Purkinje cell (primary cell): ENCODE results near the gene SLC38A5. TPM values are rescaled to one million over a fixed set of nuclear protein-coding genes. Genes with fewer than 3 reads are reported as not detected.

Experiments used
- polyA plus RNA-seq: library from polyadenylated mRNA; unstranded; fragments of >200 nt; fragmentation: Nextera tagmentation; gene quantifications from 2 replicates; pipeline ENCODE4 v1.2.1, GENCODE V29; 2014

The SLC38A5 gene
- not detected in 2 replicates for polyA plus RNA-seq

GRCh38 chrX:48470110-48470832 lies at the start of gene SLC38A5:
Gene SLC38A5, minus strand, starts transcription at chrX:48470260. Its CDS starts 2,336 bp downstream, at chrX:48467924.

GRCh38 chrX:48508400-48509244 lies 38.6 kb upstream of the SLC38A5 start, which contains the start of gene PORCN:
Gene PORCN, plus strand, starts transcription at chrX:48508992. Its CDS starts 829 bp downstream, at chrX:48509821.

DNA sequence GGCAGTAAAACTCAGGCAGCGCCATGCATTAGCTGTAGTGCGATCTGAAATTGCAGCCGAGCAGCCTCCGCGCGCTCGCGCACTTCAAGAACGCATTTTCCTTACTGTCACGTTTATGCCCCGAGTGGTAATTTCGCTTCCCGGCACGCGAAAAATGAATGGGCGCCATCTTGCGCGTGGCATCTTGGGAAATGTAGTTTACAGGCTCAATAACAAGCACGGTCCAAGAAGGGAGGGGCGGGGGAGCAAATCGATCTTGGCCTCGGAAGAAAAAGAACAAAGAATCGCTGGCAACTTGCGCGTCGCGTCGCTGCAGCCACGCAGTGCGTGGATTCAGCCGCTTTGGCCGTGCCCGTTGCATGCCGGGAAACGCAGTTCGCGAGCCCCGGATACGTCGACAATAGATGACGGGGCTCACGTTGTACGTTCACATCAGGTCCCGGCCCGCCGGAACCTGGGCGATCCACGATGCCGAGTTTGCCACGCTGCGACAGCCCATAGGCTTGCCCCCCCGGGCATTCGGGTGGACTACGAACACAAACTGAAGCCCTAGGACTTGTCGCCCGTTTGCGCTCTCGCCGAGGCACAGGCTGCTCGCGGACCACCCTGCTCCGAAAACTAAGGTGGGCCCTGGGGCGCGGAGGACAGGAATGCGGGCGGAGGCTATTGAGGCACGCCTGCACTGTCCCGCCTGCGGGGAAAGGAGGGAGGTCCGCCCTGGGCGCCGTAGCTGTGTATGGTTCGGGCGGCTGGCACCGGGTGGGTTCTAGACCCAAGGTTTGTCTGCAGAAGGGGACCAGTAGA lies 5.9 kb upstream of the SLC38A5 start, which contains the start of gene FTSJ1:
TSS of gene FTSJ1 (plus strand) at position 426 of the 804 bp plus-strand sequence. CDS start 1,849 bp downstream, outside the sequence.

GRCh38 chrX:48411860-48412259 lies 58.2 kb downstream of the SLC38A5 start, which contains the start of gene SSX4B:
Gene SSX4B, minus strand, starts transcription at chrX:48411960. Its CDS starts 588 bp downstream, at chrX:48411372.

Other genes starting within 250 kb of the SLC38A5 start
- gene SSX1, start 214.9 kb downstream of the SLC38A5 start, polyA plus RNA-seq = not detected in 2 replicates
- 0.32 TPM in 1 of 2 replicates, not detected in the other for gene SSX3, start 113.6 kb downstream of the SLC38A5 start, polyA plus RNA-seq
- not detected in 2 replicates for gene SSX4, start 86.7 kb downstream of the SLC38A5 start, polyA plus RNA-seq
- gene SSX4B, start 58.3 kb downstream of the SLC38A5 start, polyA plus RNA-seq = not detected in 2 replicates
- gene FTSJ1, start 5.9 kb upstream of the SLC38A5 start, polyA plus RNA-seq = 23.4 and 25.6 TPM in 2 replicates
- gene PORCN, start 38.7 kb upstream of the SLC38A5 start, polyA plus RNA-seq = 11.5 and 19.8 TPM in 2 replicates
- gene EBP, start 51.5 kb upstream of the SLC38A5 start, polyA plus RNA-seq = 102 and 134 TPM in 2 replicates
- gene TBC1D25, start 69.5 kb upstream of the SLC38A5 start, polyA plus RNA-seq = 2.4 and 4.2 TPM in 2 replicates
- gene RBM3, start 104.2 kb upstream of the SLC38A5 start, polyA plus RNA-seq = 37.2 and 38.7 TPM in 2 replicates
- gene WDR13, start 127.2 kb upstream of the SLC38A5 start, polyA plus RNA-seq = 20.1 and 22.3 TPM in 2 replicates
- gene WAS, start 213.5 kb upstream of the SLC38A5 start, polyA plus RNA-seq = not detected in 2 replicates
- gene SUV39H1, start 226.5 kb upstream of the SLC38A5 start, polyA plus RNA-seq = 0.32 and 0.48 TPM in 2 replicates